ENCODE measurements around the gene NCAM1.
A peak's percentile ranks its signal among the peaks of the same experiment; 100 is the strongest.

The NCAM1 gene

GRCh38 chr11:113131036-113131775, 170.0 kb downstream of the NCAM1 start:
- DNase-seq (ENCODE audit: low spot score): no peak

- DNase-seq (ENCODE audit: low spot score): no peak
Measured at GRCh38 chr11:113133071-113133470, 171.9 kb downstream of the NCAM1 start.

- DNase-seq (ENCODE audit: low spot score): no peak
Measured at GRCh38 chr11:113134626-113135025, 173.4 kb downstream of the NCAM1 start.

DNA sequence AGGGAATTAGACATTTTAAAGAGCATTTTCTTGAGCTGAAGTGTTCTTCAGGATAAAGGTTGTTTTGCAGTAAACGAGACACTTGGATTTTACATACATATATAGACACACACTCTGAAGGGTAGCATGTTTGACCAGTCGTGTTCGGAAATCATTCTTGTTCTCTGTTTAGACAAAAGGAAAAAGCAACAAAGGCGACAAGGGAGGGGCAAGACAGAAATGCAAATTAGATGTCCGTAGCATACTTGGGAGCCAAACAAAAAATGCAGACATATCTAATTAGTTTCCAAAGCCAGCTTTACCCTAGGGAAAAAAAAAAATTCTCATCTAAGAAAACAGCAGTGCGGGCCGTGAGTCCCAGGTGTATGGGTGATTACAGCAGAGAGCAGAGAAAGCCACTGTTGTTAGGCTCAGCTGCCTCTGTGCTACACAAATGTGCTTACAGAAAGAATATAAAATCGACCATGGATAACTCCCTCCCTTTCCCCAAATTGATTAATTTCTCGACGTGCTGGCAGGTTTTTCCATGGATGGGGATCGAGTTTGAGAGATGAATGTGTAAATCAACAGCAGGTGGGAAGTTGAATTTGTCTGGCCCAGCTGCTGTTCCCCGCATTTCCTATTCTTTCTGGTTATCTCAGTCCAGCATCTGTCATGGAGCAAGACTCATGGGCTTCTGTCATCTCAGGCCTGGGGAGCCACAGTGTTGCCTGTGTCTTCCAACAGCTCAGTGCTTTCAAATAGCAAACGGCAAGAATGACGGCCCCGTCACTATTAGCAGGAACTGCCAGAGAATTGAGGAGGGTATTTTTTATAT, 176.7 kb downstream of the NCAM1 start:
- peak; percentile 72 for DNase-seq (ENCODE audit: low spot score)

DNA sequence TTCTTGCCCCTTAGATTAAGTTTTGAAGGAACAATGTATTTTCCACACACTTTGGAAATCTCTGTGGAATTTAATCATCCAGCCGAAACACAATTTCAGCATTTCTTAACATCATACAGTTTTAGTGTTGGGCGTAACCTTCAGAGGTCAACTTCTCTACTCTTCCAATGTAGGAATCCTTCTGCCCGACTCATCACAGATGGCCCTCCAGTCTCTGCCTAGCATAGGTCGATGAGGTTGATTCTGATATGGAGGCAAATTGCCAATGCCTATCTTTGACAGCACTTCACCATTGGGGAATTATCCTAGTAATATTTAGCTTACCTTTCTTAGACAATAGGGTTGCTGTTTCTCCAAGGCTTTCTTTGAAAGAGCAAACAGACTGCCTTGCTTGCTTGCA, 177.5 kb downstream of the NCAM1 start:
- no peak for DNase-seq (ENCODE audit: low spot score)

GRCh38 chr11:113141010-113141409, 179.8 kb downstream of the NCAM1 start:
- no peak for DNase-seq (ENCODE audit: low spot score)

DNA sequence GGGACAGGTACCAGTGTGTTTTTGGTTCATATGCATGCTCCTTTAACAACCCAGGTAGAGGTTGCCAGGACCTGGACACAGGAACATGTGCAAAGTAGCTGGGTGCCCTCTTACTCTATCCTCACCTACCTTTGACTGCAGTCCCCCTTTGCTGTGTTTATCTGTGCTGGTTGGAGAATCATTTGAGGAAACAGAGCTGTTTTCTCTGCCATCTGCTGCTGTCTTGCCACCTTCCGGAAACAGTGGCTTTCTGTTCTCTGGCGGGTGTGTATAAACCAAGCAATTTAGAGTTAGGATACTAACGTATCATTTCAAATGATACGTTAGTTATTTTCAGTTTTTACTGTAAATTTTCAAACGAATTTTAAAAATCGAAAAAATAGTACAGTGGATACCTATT, 181.3 kb downstream of the NCAM1 start:
- DNase-seq (ENCODE audit: low spot score): peak; percentile 69

DNA sequence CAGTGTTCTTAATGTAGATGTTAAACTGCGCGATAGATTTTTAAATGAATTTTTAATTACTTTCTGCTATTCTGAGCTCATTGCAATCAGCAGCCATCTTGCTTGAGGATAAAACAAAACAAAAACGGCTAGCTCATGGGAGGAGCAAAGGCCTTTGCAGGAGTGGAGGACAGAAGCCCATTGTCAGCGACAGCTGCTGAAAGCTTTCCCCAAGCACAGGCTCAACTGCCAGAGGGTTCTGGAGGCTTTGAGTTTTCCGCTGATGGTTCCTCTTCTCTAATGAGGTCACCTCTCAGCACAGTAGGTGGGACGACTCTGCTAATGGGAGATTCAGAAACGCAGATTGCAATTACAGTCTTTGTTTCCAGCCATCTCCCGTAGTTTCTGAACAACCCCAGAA, 186.0 kb downstream of the NCAM1 start:
- peak; percentile 96 for DNase-seq (ENCODE audit: low spot score)

DNA sequence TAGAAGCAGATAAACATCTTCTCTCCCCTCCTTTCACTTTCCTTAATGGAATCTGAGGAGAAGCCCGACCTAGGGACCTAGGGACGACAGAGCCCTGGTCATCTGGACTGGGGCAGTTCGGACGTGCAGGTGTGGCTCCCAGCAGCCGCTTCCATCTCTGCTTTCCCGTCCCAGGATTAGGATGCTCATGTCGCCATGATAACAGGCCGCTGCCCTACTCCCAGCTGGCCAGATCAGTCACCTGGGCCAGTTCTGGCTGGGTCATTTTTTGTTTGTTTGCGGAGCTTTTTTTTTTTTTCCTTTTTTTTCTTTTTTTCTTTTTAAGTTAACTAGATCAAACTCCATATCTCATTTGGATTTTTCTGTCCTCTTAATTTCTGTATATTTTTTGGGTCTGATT, 186.9 kb downstream of the NCAM1 start:
- DNase-seq (ENCODE audit: low spot score): no peak

DNA sequence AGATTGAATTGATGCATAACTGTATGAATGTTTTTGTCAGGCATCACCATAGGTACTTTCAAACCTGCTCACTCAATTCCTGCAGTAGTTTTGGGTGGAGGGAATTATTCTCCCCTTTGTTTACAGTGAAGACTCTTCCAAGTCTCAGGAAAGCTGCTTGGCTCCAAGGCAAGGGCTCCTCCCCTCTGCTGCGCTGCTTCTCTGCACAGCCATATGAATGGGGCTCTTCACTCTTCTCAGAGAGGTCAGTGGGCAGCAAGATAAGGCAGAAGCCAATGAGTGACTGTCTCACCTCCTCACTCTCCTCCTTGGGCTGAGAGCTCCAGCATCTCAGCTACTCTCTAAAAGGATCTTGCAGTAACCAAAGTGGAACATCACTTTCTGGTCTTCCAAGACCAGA, 187.4 kb downstream of the NCAM1 start:
- peak; percentile 70 for DNase-seq (ENCODE audit: low spot score)

DNA sequence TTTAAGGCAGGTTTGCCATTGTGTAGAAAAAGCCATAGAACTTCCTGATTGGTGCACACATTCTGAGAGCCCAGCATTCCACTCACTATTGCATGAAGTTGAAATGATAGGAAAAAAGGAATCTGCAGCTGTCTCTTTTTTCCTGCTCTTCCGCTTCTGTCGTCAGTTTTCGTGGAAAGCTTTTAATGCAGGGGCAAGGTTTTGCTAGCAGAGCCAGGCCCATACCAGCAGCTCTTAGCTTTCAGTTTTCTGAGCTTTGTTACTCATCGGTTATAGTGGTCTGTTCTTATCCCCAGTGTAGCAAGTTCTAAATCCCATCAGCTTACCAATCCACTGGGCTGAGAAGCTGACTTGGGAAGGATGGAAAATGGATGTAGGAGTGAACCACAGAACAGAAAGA, 190.3 kb downstream of the NCAM1 start:
- no peak for DNase-seq (ENCODE audit: low spot score)

- no peak for DNase-seq (ENCODE audit: low spot score)
Measured at GRCh38 chr11:113152500-113152899, 191.3 kb downstream of the NCAM1 start.

- DNase-seq (ENCODE audit: low spot score): no peak
Measured at GRCh38 chr11:113153847-113154246, 192.6 kb downstream of the NCAM1 start.

- DNase-seq (ENCODE audit: low spot score): no peak
Measured at GRCh38 chr11:113159988-113160807, 199.0 kb downstream of the NCAM1 start.

DNA sequence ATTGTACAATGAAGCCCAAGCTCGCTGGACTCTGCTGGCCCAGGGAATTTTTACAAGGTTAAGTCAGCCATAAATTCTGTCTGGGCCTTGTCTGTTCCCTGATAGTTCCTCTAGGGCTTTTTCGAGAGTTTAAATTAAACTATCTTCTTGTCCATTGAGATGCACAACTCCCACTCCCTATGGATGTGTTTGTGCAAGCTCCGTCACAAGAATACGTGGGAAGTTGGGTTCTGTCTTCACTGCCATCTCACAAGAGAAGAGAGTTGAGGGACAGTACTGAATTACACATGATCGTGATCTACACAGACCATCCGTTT, 199.5 kb downstream of the NCAM1 start:
- DNase-seq (ENCODE audit: low spot score): no peak

- DNase-seq (ENCODE audit: low spot score): no peak
Measured at GRCh38 chr11:113161711-113162591, 200.7 kb downstream of the NCAM1 start.

- DNase-seq (ENCODE audit: low spot score): peak; percentile 92
Measured at GRCh38 chr11:113162592-113162962, 201.4 kb downstream of the NCAM1 start.

GRCh38 chr11:113163291-113164030, 202.2 kb downstream of the NCAM1 start:
- peak; percentile 69 for DNase-seq (ENCODE audit: low spot score)

DNA sequence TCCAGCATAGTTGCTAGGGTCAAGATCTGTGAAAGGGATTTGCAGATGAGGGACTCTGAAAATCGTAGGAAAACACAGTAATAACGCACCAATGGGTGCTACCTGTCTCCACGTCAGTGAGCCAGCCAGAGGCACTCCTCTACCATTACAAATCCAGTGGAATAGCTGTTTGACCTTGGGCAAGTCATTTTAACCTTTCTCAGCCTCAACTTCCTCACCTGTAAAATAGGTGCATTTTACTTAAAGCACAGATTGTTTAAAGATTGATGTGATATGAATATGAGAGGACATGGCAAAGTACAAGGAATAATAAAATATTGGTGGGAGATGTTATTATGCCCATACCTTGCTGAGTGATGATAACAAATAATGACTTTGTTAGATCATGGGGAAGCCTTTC, 205.1 kb downstream of the NCAM1 start:
- DNase-seq (ENCODE audit: low spot score): no peak

GRCh38 chr11:113167599-113167998, 206.4 kb downstream of the NCAM1 start:
- peak; percentile 58 for DNase-seq (ENCODE audit: low spot score)

Measured in globus pallidus (tissue), 1 donor.